Neuronal stem cell (in vitro differentiated cells): Measurements from ENCODE around the gene CARD14.
A peak's percentile ranks its signal among the peaks of the same experiment; 100 is the strongest.

Source experiments
- DNase-seq: peaks from one replicate; pipeline ENCODE4 v3.0.0-alpha.2; 2013; ENCODE audit warnings: low spot score
- H2AFZ ChIP-seq: one replicate; pipeline ENCODE4 v1.6.1; 2013; ENCODE audit warnings: mild to moderate bottlenecking, low read length, inconsistent platforms
- H2AK5ac ChIP-seq: 2 replicates; pipeline ENCODE4 v1.6.1; 2013; ENCODE audit warnings: low read depth, mild to moderate bottlenecking, inconsistent platforms, low read length, moderate library complexity, mixed read lengths
- H2BK120ac ChIP-seq: 2 replicates; pipeline ENCODE4 v1.6.1; 2013; ENCODE audit warnings: low read depth, mild to moderate bottlenecking, inconsistent platforms, low read length, moderate library complexity, mixed read lengths
- H2BK12ac ChIP-seq: one replicate; pipeline ENCODE4 v1.6.1; 2013; ENCODE audit warnings: low read length, inconsistent platforms
- H2BK15ac ChIP-seq: 2 replicates; pipeline ENCODE4 v1.6.1; 2013; ENCODE audit warnings: mild to moderate bottlenecking, low read length, inconsistent platforms, mixed read lengths
- H2BK5ac ChIP-seq: one replicate; pipeline ENCODE4 v1.6.1; 2013; ENCODE audit warnings: inconsistent platforms, mild to moderate bottlenecking, low read length, moderate library complexity
- H3K14ac ChIP-seq: one replicate; pipeline ENCODE4 v1.6.1; 2013; ENCODE audit warnings: low read length, inconsistent platforms
- H3K18ac ChIP-seq: 2 replicates; pipeline ENCODE4 v1.6.1; 2013; ENCODE audit warnings: low read length, inconsistent platforms
- H3K23ac ChIP-seq: 2 replicates; pipeline ENCODE4 v1.6.1; 2013; ENCODE audit warnings: low read depth, mild to moderate bottlenecking, mixed read lengths, low read length, inconsistent platforms; ENCODE audit not compliant: poor library complexity
- H3K27ac ChIP-seq: replicated peaks from 3 replicates; pipeline ENCODE4 v1.5.1; 2013; ENCODE audit warnings: low read length, inconsistent platforms
- H3K27me3 ChIP-seq, 3 experiments: 2 replicates each; pipeline ENCODE4 v1.6.1; 2013; ENCODE audit warnings: low read length in 3 of 3, mild to moderate bottlenecking in 2 of 3, inconsistent platforms in 1 of 3, low read depth in 1 of 3, mixed read lengths in 1 of 3, moderate library complexity in 1 of 3; ENCODE audit not compliant: control insufficient read depth in 3 of 3, insufficient read depth in 3 of 3
- H3K36me3 ChIP-seq, 2 donors: replicated peaks in 1 of 2; 2 replicates each; pipeline ENCODE4 v1.6.1; 2013; ENCODE audit warnings: low read length in 2 of 2; ENCODE audit not compliant: control insufficient read depth in 2 of 2, insufficient read depth in 2 of 2
- H3K4ac ChIP-seq: 2 replicates; pipeline ENCODE4 v1.6.1; 2013; ENCODE audit warnings: inconsistent platforms, mild to moderate bottlenecking, low read length, moderate library complexity
- H3K4me1 ChIP-seq, 2 donors: 1 replicate in 1 of 2; 2 replicates in 1 of 2; pipeline ENCODE4 v1.6.1; 2013; ENCODE audit warnings: low read length in 2 of 2, low read depth in 1 of 2; ENCODE audit not compliant: control insufficient read depth in 2 of 2, insufficient read depth in 1 of 2
- H3K4me2 ChIP-seq: one replicate; pipeline ENCODE4 v1.6.1; 2013; ENCODE audit warnings: mild to moderate bottlenecking, low read length, inconsistent platforms; ENCODE audit not compliant: insufficient read depth, poor library complexity, severe bottlenecking
- H3K4me3 ChIP-seq, 2 donors: 2 replicates each; pipeline ENCODE4 v1.5.1; 2013; ENCODE audit warnings: low read length in 2 of 2, mild to moderate bottlenecking in 2 of 2, inconsistent platforms in 1 of 2, moderate library complexity in 1 of 2
- H3K79me1 ChIP-seq: one replicate; pipeline ENCODE4 v1.6.1; 2013; ENCODE audit warnings: low read depth, mild to moderate bottlenecking, inconsistent platforms, low read length, moderate library complexity
- H3K9ac ChIP-seq: one replicate; pipeline ENCODE4 v1.6.1; 2013; ENCODE audit warnings: mild to moderate bottlenecking, low read depth, low read length, inconsistent platforms; ENCODE audit not compliant: poor library complexity
- H3K9me3 ChIP-seq, 2 donors: replicated peaks in 1 of 2; 2 replicates each; pipeline versions ENCODE3 to v1.6.1; 2013; ENCODE audit warnings: low read length in 2 of 2, mild to moderate bottlenecking in 2 of 2, inconsistent platforms in 1 of 2, low read depth in 1 of 2, mixed read lengths in 1 of 2, moderate library complexity in 1 of 2; ENCODE audit not compliant: control insufficient read depth in 2 of 2, insufficient read depth in 1 of 2
- H4K8ac ChIP-seq: one replicate; pipeline ENCODE4 v1.6.1; 2013; ENCODE audit warnings: low read depth, mild to moderate bottlenecking, inconsistent platforms, low read length, moderate library complexity
- H4K91ac ChIP-seq: one replicate; pipeline ENCODE4 v1.6.1; 2013; ENCODE audit warnings: low read length, low read depth, mild to moderate bottlenecking, inconsistent platforms; ENCODE audit not compliant: poor library complexity
- WGBS, 2 donors: extraction: QIAGEN DNeasy Blood & Tissue Kit; methylation state at CpG; one replicate each; pipeline ENCODE4 v1.1.7; 2013; ENCODE audit warnings: missing lambda C conversion rate in 2 of 2, mixed read lengths in 1 of 2; ENCODE audit not compliant: insufficient read length in 2 of 2, insufficient replicate concordance in 1 of 2; ENCODE audit errors: extremely low coverage in 2 of 2; 5-methylcytosine and 5-hydroxymethylcytosine counted together

CARD14 gene

GRCh38 chr17:80214012-80214877, 44.4 kb downstream of the CARD14 start:
- Histone ChIP-seq H2AFZ (no peak overlapping the region), H3K4me1 (peaks cover 0 to 2% of the 10 kb centered on the region in 2 donors), H3K9me3 (no peaks in the 10 kb centered on the region), H3K79me1 (peaks cover 7% of the 10 kb centered on the region), H3K27me3 (no peaks in the 10 kb centered on the region), H2BK12ac (no peak overlapping the region), H2BK15ac (no peak overlapping the region), H3K14ac (peak overlapping the region; percentile 56), H3K4me2 (no peak overlapping the region), H2BK120ac (no peak overlapping the region), H3K23ac (peak overlapping the region; percentile 55), H3K27ac (no peak overlapping the region), H3K36me3 (peaks cover 23 to 58% of the 10 kb centered on the region in 2 donors), H3K18ac (no peak overlapping the region), H3K4me3 (no peak overlapping the region), H3K4ac (no peak overlapping the region), H2AK5ac (no peak overlapping the region), H4K91ac (no peak overlapping the region), H4K8ac (peak overlapping the region; percentile 43), H3K9ac (peak overlapping the region; percentile 44), H2BK5ac (no peak overlapping the region)
- WGBS, 2 donors = no CpG with 5 or more reads among the region's 48 CpGs
- DNase-seq = no peak

- Histone ChIP-seq H2BK15ac (no peak overlapping the region), H2AK5ac (no peak overlapping the region), H3K79me1 (peaks cover 8% of the 10 kb centered on the region), H3K4me1 (peaks cover 5% of the 10 kb centered on the region in 2 donors), H4K91ac (no peak overlapping the region), H2AFZ (no peak overlapping the region), H3K36me3 (peaks cover 23 to 52% of the 10 kb centered on the region in 2 donors), H3K9me3 (no peaks in the 10 kb centered on the region), H3K27ac (no peak overlapping the region), H3K4me3 (no peak overlapping the region), H3K9ac (peak overlapping the region; percentile 44), H2BK5ac (no peak overlapping the region), H2BK12ac (no peak overlapping the region), H3K23ac (peak overlapping the region; percentile 55), H3K18ac (no peak overlapping the region), H4K8ac (no peak overlapping the region), H2BK120ac (no peak overlapping the region), H3K27me3 (no peaks in the 10 kb centered on the region), H3K4me2 (no peak overlapping the region), H3K14ac (peak overlapping the region; percentile 56), H3K4ac (no peak overlapping the region)
- WGBS, 2 donors = no CpG with 5 or more reads among the region's 17 CpGs
- DNase-seq = no peak
Measured at GRCh38 chr17:80214878-80215210, 45.0 kb downstream of the CARD14 start.

- Histone ChIP-seq H3K14ac (no peak overlapping the region), H2AK5ac (no peak overlapping the region), H3K18ac (no peak overlapping the region), H2BK5ac (no peak overlapping the region), H2AFZ (no peak overlapping the region), H4K91ac (no peak overlapping the region), H2BK120ac (no peak overlapping the region), H4K8ac (no peak overlapping the region), H3K36me3 (peaks cover 10 to 33% of the 10 kb centered on the region in 2 donors), H2BK12ac (no peak overlapping the region), H3K9ac (no peak overlapping the region), H3K27me3 (no peaks in the 10 kb centered on the region), H3K4me3 (peak overlapping the region in 1 of 2 donors; percentile 31), H3K4ac (no peak overlapping the region), H3K4me2 (no peak overlapping the region), H3K79me1 (peaks cover 7% of the 10 kb centered on the region), H3K27ac (no peak overlapping the region), H2BK15ac (no peak overlapping the region), H3K4me1 (peaks cover 7 to 14% of the 10 kb centered on the region in 2 donors), H3K9me3 (no peaks in the 10 kb centered on the region), H3K23ac (no peak overlapping the region)
- DNase-seq = no peak
- WGBS, 2 donors = no CpG with 5 or more reads among the region's 40 CpGs
Measured at GRCh38 chr17:80216473-80217456, 46.9 kb downstream of the CARD14 start.
